Mesothelial cell of epicardium (in vitro differentiated cells): ENCODE measurements around the gene CD4. TPM values are rescaled to one million over a fixed set of nuclear protein-coding genes. Genes with fewer than 3 reads are reported as not detected.

Experiments
- DNase-seq, 2 experiments: peaks; one replicate each; pipeline ENCODE4 v3.0.0; 2021; ENCODE audit warnings: low spot score in 2 of 2; ENCODE audit not compliant: unreplicated experiment in 2 of 2
- H3K27ac Mint-ChIP-seq: 2 replicates; pipeline ENCODE4 v1.8.0; 2021; ENCODE audit warnings: mixed read lengths
- H3K27me3 Mint-ChIP-seq: 2 replicates; pipeline ENCODE4 v1.8.0; 2021; ENCODE audit warnings: low read depth, mixed read lengths
- H3K36me3 Mint-ChIP-seq: 2 replicates; pipeline ENCODE4 v1.8.0; 2021; ENCODE audit warnings: mixed read lengths
- H3K4me1 Mint-ChIP-seq: 2 replicates; pipeline ENCODE4 v1.8.0; 2021; ENCODE audit warnings: mixed read lengths
- H3K4me3 Mint-ChIP-seq: 2 replicates; pipeline ENCODE4 v1.8.0; 2021; ENCODE audit warnings: mild to moderate bottlenecking, moderate library complexity, mixed read lengths
- H3K9me3 Mint-ChIP-seq: 2 replicates; pipeline ENCODE4 v1.8.0; 2021; ENCODE audit warnings: mixed read lengths
- total RNA-seq: library from RNA; stranded (reverse); gene quantifications from 3 replicates; pipeline ENCODE4 v1.2.1, GENCODE V29; 2021
- TF ChIP-seq, protein P1 (sequence below): fragments of 200-600 bp; sonication (generic); IDR thresholded peaks from one replicate; pipeline ENCODE4 v1.5.0; 2021; ENCODE audit warnings: antibody characterized with exemption; ENCODE audit not compliant: unreplicated experiment

The CD4 gene
- total RNA-seq, 1 donor from 2014 or later: 3.8 TPM

DNA sequence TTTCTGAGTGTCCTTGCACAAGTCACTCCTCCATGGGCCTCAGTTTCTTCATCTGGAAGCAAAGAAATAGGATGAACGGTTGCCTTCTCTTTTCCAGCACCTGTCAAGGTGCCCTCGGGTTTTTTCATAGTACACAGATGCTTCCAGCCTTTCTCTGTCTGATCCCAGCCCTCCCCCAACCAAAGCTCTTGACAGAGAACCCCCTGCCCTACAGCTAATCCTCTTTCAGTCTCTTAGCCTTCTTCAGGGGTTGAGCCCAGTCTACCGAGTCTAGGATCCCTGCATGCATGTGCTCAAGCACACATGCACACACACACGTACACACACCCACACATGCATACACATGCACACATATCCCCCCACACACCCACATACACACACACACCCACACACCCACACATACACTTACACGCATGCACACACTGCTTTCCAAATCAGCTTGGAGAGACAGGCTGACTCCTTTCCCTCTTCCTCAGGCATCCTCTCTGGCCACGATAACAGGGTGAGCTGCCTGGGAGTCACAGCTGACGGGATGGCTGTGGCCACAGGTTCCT is 57.1 kb downstream of the CD4 start:
- DNase-seq: no peak
- Mint-ChIP-seq H3K27me3 (no peaks in the 10 kb centered on the region), H3K27ac (no peak overlapping the region), H3K4me1 (peaks cover 15% of the 10 kb centered on the region), H3K9me3 (no peaks in the 10 kb centered on the region), H3K36me3 (peaks cover 34% of the 10 kb centered on the region), H3K4me3 (no peak overlapping the region)
- TF ChIP-seq, protein P1, sequence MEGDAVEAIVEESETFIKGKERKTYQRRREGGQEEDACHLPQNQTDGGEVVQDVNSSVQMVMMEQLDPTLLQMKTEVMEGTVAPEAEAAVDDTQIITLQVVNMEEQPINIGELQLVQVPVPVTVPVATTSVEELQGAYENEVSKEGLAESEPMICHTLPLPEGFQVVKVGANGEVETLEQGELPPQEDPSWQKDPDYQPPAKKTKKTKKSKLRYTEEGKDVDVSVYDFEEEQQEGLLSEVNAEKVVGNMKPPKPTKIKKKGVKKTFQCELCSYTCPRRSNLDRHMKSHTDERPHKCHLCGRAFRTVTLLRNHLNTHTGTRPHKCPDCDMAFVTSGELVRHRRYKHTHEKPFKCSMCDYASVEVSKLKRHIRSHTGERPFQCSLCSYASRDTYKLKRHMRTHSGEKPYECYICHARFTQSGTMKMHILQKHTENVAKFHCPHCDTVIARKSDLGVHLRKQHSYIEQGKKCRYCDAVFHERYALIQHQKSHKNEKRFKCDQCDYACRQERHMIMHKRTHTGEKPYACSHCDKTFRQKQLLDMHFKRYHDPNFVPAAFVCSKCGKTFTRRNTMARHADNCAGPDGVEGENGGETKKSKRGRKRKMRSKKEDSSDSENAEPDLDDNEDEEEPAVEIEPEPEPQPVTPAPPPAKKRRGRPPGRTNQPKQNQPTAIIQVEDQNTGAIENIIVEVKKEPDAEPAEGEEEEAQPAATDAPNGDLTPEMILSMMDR: no peak

DNA sequence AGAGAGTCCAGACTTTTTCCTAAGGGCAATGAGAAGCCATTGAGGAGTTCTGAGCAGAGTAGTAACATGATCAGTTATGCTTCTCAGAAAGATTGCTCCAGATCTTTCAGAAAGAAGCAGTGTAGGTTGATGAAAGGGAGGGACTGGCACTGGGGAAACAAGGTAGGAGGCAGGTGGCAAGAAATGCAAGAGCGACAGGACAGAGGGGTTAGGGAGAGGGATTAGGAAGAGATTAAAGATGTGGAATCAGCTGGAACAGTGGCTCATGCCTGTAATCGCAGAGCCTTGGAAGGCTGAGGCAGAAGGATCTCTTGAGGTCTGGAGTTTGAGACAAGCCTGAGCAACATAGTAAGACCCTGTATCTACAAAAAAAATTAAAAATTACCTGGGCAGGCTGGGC is 58.3 kb downstream of the CD4 start:
- no peak for DNase-seq
- TF ChIP-seq, protein P1: no peak
- no peaks in the 10 kb centered on the region for H3K9me3 Mint-ChIP-seq
- peaks cover 16% of the 10 kb centered on the region for H3K4me1 Mint-ChIP-seq
- H3K4me3 Mint-ChIP-seq: no peak overlapping the region
- H3K36me3 Mint-ChIP-seq: peaks cover 32% of the 10 kb centered on the region
- H3K27me3 Mint-ChIP-seq: no peaks in the 10 kb centered on the region
- no peak overlapping the region for H3K27ac Mint-ChIP-seq

DNA sequence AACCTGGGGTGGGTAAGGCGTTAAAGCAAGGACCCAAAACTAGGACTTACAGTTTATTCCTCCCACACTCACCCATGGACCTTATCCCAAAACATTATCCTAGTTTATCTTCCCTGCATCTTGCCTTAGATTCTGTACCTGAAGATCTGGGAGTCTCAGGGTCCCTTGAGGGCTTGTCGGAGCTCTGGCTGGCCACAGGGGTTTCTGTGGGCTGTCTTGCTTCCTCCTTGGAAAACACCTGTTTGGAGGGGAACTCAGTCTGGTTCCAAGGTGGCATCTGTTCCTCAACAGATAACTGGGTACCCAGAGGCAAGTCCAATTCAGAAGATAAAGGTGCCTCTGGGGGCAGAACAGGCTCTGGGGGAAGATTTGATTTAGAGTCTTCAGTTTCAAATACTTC is 60.1 kb downstream of the CD4 start:
- H3K4me3 Mint-ChIP-seq: peak overlapping the region; percentile 95
- no peaks in the 10 kb centered on the region for H3K9me3 Mint-ChIP-seq
- TF ChIP-seq, protein P1: no peak
- H3K4me1 Mint-ChIP-seq: peaks cover 30% of the 10 kb centered on the region
- no peak for DNase-seq
- no peak overlapping the region for H3K27ac Mint-ChIP-seq
- peaks cover 24% of the 10 kb centered on the region for H3K36me3 Mint-ChIP-seq
- no peaks in the 10 kb centered on the region for H3K27me3 Mint-ChIP-seq

DNA sequence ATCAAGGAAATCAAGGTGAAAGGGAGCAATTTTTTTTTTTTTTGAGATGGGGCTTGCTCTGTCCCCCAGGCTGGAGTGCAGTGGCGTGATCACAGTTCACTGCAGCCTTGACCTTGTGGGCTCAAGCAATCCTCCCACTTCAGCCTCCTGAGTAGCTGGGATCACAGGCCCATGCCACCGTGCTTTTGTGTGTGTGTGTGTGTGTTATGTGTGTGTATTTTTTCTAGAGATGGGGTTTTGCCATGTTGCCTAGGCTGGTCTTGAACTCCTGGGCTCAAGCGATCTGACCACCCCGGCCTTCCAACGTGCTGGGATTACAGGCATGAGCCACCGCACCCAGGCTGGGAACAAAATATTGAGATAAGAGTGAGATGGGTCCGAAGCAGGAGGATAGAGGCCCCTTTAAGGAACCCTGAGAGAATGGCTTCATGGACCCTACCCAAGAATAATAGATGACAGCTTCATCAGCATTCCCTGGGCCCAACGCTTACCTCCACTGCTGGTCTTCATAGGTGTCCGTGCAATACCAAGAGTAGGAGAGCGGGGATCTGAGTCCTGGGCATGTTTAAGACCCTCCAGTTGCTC is 60.7 kb downstream of the CD4 start:
- DNase-seq: no peak
- peaks cover 32% of the 10 kb centered on the region for H3K4me1 Mint-ChIP-seq
- H3K9me3 Mint-ChIP-seq: no peaks in the 10 kb centered on the region
- TF ChIP-seq, protein P1: no peak
- H3K27me3 Mint-ChIP-seq: no peaks in the 10 kb centered on the region
- peaks cover 20% of the 10 kb centered on the region for H3K36me3 Mint-ChIP-seq
- peak overlapping the region; percentile 95 for H3K4me3 Mint-ChIP-seq
- peak overlapping the region; percentile 47 for H3K27ac Mint-ChIP-seq

DNA sequence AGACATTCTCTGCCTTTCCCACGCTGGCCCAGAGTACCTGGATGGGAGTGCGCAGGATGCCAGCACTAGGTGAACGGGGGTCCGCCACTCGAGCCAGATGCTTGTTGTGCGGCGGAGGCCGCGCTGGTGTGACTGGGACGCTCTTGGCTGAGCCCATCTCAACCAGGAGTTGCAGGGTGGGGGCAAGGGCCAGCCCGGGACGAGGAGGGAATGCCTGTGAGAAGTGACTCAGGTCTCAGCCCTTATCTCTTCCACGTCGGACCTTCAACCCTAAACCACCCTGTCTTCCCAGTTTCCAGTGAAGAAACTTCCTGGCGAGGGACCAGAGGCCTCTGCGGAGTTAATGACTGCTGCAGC is 61.4 kb downstream of the CD4 start:
- peaks cover 32% of the 10 kb centered on the region for H3K4me1 Mint-ChIP-seq
- no peak for DNase-seq
- H3K27ac Mint-ChIP-seq: peak overlapping the region; percentile 96
- H3K36me3 Mint-ChIP-seq: peaks cover 20% of the 10 kb centered on the region
- no peaks in the 10 kb centered on the region for H3K9me3 Mint-ChIP-seq
- TF ChIP-seq, protein P1: no peak
- no peaks in the 10 kb centered on the region for H3K27me3 Mint-ChIP-seq
- peak overlapping the region; percentile 95 for H3K4me3 Mint-ChIP-seq
